HEK293T (cell line): Measurements from ENCODE around the gene NINL.

Experiments used
- ARNT ChIP-seq: fragments of 450-650 bp; IDR thresholded peaks from 2 replicates; pipeline ENCODE4 v1.6.1; 2017; ENCODE audit warnings: mild to moderate bottlenecking
- CTBP1 ChIP-seq: fragments of 450-650 bp; IDR thresholded peaks from 2 replicates; pipeline ENCODE4 v1.6.1; 2016; ENCODE audit warnings: borderline replicate concordance
- ELF4 ChIP-seq: fragments of 450-650 bp; IDR thresholded peaks from 2 replicates; pipeline ENCODE4 v1.6.1; 2017; ENCODE audit warnings: antibody characterized with exemption
- FOXK2 ChIP-seq: fragments of 450-650 bp; IDR thresholded peaks from 2 replicates; pipeline ENCODE4 v1.6.1; 2016; ENCODE audit warnings: mild to moderate bottlenecking
- FOXM1 ChIP-seq: fragments of 450-650 bp; IDR thresholded peaks from 2 replicates; pipeline ENCODE4 v1.6.1; 2017; ENCODE audit warnings: mild to moderate bottlenecking, borderline replicate concordance
- NFRKB ChIP-seq: fragments of 450-650 bp; IDR thresholded peaks from 2 replicates; pipeline ENCODE4 v1.6.1; 2016; ENCODE audit warnings: mild to moderate bottlenecking, moderate library complexity
- SUZ12 ChIP-seq: fragments of 450-650 bp; IDR thresholded peaks from 2 replicates; pipeline ENCODE4 v1.6.1; 2016; ENCODE audit warnings: mild to moderate bottlenecking
- TF ChIP-seq, protein P1 (sequence below): fragments of 450-650 bp; IDR thresholded peaks from 2 replicates; pipeline ENCODE4 v1.6.1; 2016

DNA sequence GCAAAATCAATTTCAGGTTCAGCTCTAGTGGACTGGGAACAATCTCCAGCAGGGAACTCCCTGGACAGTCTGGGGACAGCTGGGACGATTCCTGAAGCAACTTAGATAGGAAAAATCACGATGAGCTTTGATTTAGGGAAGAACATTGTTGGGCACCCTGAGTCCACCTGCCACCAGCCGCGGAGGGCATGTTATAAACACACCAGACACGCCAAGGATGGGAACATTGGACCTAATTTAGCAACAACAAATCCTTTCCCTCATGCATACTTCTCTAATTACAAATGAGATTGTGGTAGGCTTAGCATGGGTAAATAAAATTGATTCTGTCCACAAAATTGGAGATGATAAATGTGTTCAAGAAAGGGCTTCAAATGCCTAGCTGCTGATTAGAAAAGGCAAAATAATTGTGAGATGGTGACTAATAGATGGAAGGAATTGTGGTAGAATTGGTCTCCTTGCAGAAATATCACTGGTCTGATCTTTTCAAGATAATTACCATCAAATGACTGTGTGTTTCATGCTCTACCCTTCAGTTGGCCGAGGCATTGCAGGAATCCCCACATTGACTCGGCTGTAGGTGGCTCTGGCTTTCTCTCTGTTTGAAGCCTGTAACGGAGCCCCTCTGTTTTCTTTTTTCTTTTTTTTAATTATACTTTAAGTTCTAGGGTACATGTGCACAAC lies 44.6 kb upstream of the NINL start:
- TF ChIP-seq, protein P1, sequence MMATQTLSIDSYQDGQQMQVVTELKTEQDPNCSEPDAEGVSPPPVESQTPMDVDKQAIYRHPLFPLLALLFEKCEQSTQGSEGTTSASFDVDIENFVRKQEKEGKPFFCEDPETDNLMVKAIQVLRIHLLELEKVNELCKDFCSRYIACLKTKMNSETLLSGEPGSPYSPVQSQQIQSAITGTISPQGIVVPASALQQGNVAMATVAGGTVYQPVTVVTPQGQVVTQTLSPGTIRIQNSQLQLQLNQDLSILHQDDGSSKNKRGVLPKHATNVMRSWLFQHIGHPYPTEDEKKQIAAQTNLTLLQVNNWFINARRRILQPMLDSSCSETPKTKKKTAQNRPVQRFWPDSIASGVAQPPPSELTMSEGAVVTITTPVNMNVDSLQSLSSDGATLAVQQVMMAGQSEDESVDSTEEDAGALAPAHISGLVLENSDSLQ, result no peak
- TF ChIP-seq ARNT (no peak), FOXM1 (no peak), CTBP1 (no peak), SUZ12 (no peak), NFRKB (no peak), ELF4 (no peak), FOXK2 (no peak)
